ENCODE data around the gene GGPS1. TPM values are rescaled to one million over a fixed set of nuclear protein-coding genes. Genes with fewer than 3 reads are reported as not detected.

GGPS1 gene
- total RNA-seq, 1 experiment from 2014 or later = 17.4 TPM

GRCh38 chr1:235329139-235329902 is 951 bp downstream of the GGPS1 start:
- no peaks in the 10 kb centered on the region for H3K27me3 ChIP-seq (ENCODE audit: low read length)
- POLR2A ChIA-PET (ENCODE audit: unreplicated experiment) = no interaction called here
- H3K9me2 ChIP-seq (replicated peaks; ENCODE audit: low read length) = no peaks in the 10 kb centered on the region
- peak overlapping the region; percentile 83 for H3K9ac ChIP-seq (ENCODE audit: low read length)
- TF ChIP-seq EZH2 (IDR thresholded peaks at IDR 0.05; ENCODE audit: low read length, unreplicated experiment) (no peak), EZH2phosphoT487 (IDR thresholded peaks at IDR 0.05; ENCODE audit: borderline replicate concordance, low read length) (no peak)
- TF ChIP-seq, protein P1, sequence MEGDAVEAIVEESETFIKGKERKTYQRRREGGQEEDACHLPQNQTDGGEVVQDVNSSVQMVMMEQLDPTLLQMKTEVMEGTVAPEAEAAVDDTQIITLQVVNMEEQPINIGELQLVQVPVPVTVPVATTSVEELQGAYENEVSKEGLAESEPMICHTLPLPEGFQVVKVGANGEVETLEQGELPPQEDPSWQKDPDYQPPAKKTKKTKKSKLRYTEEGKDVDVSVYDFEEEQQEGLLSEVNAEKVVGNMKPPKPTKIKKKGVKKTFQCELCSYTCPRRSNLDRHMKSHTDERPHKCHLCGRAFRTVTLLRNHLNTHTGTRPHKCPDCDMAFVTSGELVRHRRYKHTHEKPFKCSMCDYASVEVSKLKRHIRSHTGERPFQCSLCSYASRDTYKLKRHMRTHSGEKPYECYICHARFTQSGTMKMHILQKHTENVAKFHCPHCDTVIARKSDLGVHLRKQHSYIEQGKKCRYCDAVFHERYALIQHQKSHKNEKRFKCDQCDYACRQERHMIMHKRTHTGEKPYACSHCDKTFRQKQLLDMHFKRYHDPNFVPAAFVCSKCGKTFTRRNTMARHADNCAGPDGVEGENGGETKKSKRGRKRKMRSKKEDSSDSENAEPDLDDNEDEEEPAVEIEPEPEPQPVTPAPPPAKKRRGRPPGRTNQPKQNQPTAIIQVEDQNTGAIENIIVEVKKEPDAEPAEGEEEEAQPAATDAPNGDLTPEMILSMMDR (conservative IDR thresholded peaks at IDR 0.05; ENCODE audit: low read depth, low read length) = no peak
- intact Hi-C loops (cut with micrococcal nuclease) = loop anchor here (2.0 kb wide), 2 partner anchors 37 to 87 kb away; partner anchors contain the start of gene TBCE
- CTCF ChIA-PET = no interaction called here
- DNase-seq (peak; percentile 24), ATAC-seq (no peak)
- peak overlapping the region; percentile 92 for H3K4me3 ChIP-seq (ENCODE audit: low read length)
- peak overlapping the region; percentile 86 for H2AFZ ChIP-seq (ENCODE audit: low read length)
- no peaks in the 10 kb centered on the region for H3K36me3 ChIP-seq (ENCODE audit: low read depth, low read length)
- H4K20me1 ChIP-seq (ENCODE audit: low read length) = peaks cover 13% of the 10 kb centered on the region
- H3K4me1 ChIP-seq (ENCODE audit: insufficient read depth, low read length) = peaks cover 26% of the 10 kb centered on the region; the same call in 1 of the 2 replicates
- H3F3A ChIP-seq (ENCODE audit: low read length, unreplicated experiment) = no peaks in the 10 kb centered on the region
- H3K9me3 ChIP-seq (ENCODE audit: low read length) = no peaks in the 10 kb centered on the region
- BruUV-seq (replicated peaks) = no TSS peak
- peak overlapping the region; percentile 100 for H3K4me2 ChIP-seq (ENCODE audit: low read length)
- H3K27ac ChIP-seq (ENCODE audit: low read length) = peak overlapping the region; percentile 93
- H3K79me2 ChIP-seq (ENCODE audit: low read length) = peaks cover 85% of the 10 kb centered on the region

- H4K20me1 ChIP-seq (ENCODE audit: low read length) = peaks cover 11% of the 10 kb centered on the region
- intact Hi-C loops (cut with micrococcal nuclease) = no loop called here
Measured at GRCh38 chr1:235330918-235331285, 2.5 kb downstream of the GGPS1 start.

More at GRCh38 chr1:235330918-235331285, 2.5 kb downstream of the GGPS1 start:
- Histone ChIP-seq H3K4me3 (ENCODE audit: low read length) (peak overlapping the region; percentile 92), H3K27ac (ENCODE audit: low read length) (no peak overlapping the region), H3K9me2 (replicated peaks; ENCODE audit: low read length) (no peaks in the 10 kb centered on the region), H3K4me2 (ENCODE audit: low read length) (peak overlapping the region; percentile 100), H2AFZ (ENCODE audit: low read length) (no peak overlapping the region), H3K36me3 (ENCODE audit: low read depth, low read length) (no peaks in the 10 kb centered on the region), H3K27me3 (ENCODE audit: low read length) (no peaks in the 10 kb centered on the region), H3K9ac (ENCODE audit: low read length) (peak overlapping the region; percentile 83), H3F3A (ENCODE audit: low read length, unreplicated experiment) (no peaks in the 10 kb centered on the region), H3K4me1 (ENCODE audit: insufficient read depth, low read length) (peaks cover 14% of the 10 kb centered on the region; the same call in 1 of the 2 replicates), H3K79me2 (ENCODE audit: low read length) (peaks cover 69% of the 10 kb centered on the region), H3K9me3 (ENCODE audit: low read length) (no peaks in the 10 kb centered on the region)
- ChIA-PET POLR2A (ENCODE audit: unreplicated experiment) (interaction anchor here (0.5 kb wide), 1 partner anchor 182 kb away, joined by 3 read pairs; no protein-coding TSS in a partner anchor), CTCF (no interaction called here)
- no peak for ATAC-seq
- no peak for TF ChIP-seq EZH2phosphoT487 (IDR thresholded peaks at IDR 0.05; ENCODE audit: borderline replicate concordance, low read length)
- no peak for TF ChIP-seq EZH2 (IDR thresholded peaks at IDR 0.05; ENCODE audit: low read length, unreplicated experiment)
- TF ChIP-seq, protein P1 (conservative IDR thresholded peaks at IDR 0.05; ENCODE audit: low read depth, low read length) = no peak
- no TSS peak for BruUV-seq (replicated peaks)
- no peak for DNase-seq
